GM10847 (cell line): ENCODE measurements around the gene CA10.

Experiments used
- POLR2A ChIP-seq: IDR thresholded peaks from 2 replicates; pipeline ENCODE4 v1.6.1; 2011; ENCODE audit not compliant: insufficient read length; ENCODE audit errors: extremely low read depth

The CA10 gene

DNA sequence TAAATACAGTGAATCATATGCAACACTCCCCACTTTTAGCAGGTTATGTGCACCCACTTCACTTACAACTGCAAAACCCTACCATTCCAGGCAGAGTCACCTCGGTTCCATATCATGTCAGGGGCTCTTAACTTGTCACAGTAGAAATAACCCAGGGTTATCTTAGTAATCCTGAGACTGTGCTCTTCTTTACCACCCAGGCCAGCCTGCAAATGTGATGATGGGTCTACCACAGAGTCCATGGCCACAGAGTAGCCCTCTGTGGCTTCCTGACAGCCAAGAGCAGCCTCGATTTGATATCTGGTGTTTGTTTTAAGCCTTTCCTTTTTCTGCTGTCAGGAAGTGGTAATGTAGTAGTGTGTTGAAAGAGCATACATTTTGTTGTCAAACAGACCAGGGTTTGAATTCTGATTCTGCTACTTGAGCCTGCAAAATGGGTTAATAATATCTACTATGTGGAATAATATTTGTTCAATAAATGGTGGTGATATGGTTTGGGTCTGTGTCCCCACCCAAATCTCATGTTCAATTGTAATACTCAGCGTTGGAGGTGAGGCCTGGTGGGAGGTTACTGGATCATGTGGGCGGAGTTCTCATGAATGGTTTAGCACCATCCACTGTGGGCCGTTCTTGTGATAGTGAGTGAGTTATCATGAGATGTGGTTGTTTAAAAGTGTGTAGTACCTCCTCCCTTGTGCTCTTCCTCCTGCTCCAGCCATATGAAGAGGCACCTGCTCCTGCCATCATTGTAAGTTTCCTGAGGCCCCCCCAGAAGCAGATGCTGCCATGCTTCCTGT lies 481.6 kb downstream of the CA10 start:
- no peak for TF ChIP-seq POLR2A

DNA sequence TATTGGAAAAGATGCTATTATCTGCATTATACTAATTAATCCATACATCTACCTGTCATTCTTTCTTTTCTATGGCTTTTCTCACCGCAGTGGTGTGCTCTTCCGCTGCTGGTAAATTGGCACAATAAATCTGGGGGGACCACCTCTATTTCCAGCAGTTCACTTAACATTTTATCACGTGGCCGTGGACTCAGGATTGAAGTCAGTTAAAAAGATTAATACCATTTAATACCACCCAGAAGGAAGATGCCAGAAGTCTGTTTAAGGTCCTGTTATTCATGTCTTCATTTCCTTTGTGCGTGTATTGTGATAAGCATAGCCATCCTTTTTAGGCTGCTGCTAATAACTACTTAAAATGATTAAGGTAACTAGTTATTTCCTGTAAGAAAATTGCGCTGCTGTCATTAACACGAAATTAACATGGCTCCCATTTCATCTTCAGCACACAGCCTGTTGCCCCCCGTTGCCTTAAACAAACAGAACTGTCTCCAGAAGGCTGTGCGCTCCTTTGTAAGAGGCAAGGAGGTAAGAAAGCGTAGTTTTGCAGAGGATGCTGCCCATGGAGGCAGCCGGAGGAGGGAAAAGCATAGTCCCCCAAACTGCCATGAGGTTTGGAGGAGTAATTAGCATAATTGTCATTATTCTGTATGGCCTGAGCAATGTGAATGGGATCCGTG lies 483.8 kb downstream of the CA10 start:
- no peak for TF ChIP-seq POLR2A

DNA sequence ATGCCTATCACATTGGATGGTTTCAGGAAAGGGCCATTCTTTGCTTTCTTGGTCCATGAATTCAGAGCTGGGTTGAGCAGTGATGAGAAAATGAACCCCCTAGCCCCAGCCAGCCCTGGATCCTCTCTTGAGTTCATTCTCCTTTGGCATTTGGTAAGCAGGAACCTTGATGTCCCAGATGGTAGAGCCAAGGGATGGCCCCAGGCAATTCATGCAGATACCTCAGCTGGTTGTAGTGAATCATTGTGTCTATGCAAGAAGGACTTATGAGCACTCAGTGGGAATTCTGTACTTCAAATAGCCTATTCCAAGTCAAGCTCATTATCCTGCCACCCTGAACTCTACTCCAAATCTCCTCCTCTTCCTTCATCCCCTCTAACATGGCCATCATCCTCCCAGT lies 485.4 kb downstream of the CA10 start:
- no peak for TF ChIP-seq POLR2A

DNA sequence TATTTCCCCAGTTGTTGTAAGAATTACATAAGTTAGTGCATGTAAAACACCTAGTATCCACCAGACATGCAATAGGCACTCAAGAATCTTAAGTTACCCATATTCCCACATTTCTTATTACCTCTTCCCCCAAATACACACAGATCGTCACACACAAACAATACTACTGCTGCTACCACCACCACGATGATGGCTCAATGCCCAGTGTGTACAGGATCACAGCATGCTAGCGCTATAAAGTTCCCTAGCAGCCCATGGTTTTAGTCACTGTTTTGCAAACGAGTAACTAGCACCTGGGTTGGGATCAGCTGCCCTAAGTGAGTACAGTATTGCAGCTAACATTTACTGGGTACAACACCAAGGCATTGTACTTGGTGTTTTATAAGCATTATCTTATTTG lies 486.4 kb downstream of the CA10 start:
- TF ChIP-seq POLR2A: no peak

DNA sequence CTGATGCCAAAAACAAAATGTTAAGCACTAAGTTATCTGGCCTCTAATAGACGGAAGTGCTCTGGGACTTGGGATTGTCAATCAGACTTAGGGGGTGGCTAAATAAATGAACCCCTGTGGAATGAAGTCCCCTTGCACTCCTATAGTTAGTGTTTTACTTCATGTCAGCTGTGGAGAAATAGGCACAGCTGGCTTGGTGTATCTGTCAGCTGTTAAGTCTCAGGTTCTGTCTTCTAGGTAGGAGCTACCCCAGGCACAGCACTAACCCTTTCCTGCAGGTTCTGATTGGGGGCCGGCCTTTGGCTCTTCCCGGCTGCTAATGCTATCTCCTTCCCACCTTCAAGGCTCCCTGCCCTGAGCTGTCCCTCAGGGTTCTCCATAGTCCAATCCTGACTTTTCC lies 487.6 kb downstream of the CA10 start:
- no peak for TF ChIP-seq POLR2A

DNA sequence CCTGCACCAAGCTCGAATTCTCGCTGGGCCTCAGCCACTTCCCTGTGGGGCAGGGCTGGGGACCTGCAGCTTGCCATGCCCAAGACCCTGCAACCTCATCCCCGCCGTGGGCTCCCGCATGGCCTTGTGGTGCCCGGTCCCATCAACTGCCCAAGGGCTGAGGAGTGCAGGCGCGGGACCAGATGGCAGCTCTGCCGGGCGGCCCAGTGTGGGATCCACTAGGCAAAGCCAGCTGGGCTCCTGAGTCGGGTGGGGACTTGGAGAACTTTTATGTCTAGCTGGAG lies 489.6 kb downstream of the CA10 start:
- TF ChIP-seq POLR2A: no peak

DNA sequence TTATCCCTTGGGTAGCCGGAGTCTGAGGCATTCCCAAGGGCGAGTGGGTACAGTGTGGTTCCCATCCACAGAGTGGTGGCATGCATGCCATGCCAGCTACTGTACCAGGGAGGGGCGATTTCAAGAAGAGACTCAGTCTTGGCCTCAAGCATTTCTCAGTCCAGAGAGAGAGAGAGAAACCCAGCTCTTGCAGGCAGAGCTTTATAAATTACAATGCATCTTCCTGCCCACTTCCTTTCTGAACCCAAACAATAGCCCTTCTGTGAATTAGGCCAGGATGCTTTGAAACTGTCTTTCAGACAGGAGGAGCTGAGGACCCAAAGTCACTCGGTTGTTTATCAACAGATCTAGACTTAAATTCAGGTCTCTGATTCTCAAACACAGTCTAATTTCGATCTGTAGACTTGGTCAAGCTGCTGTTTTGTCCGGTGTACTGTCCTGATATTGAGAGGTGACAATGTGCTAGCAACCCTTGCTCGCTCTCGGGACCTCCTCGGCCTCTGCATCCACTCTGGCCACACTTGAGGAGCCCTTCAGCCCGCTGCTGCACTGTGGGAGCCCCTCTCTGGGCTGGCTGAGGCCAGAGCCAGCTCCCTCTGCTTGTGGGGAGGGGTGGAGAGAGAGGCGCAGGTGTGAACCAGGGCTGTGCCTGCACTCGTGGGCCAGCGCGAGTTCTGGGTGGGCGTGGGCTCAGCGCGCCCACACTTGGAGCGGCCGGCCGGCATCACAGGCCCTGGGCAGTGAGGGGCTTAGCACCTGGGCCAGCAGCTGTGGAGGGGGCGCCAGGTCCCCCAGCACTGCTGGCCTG lies 490.2 kb downstream of the CA10 start:
- TF ChIP-seq POLR2A: no peak

DNA sequence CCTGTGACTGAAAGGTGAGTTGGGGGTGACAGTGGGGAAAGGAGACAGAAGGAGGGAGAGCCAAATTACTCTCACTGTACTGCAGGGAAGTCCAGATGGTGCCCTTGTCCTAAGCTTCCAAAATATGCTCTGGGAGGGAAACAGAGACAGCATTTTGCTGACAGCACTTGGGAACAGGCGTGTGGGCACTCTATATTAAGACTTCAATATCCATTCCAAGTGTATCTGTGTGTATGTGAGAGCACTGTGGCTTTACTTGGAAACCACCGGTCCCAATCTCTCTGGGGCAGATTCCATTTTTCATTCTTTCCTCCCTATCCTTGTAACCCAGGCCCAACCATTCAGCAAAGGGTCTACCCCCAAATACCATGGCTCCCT lies 490.8 kb downstream of the CA10 start:
- TF ChIP-seq POLR2A: no peak

DNA sequence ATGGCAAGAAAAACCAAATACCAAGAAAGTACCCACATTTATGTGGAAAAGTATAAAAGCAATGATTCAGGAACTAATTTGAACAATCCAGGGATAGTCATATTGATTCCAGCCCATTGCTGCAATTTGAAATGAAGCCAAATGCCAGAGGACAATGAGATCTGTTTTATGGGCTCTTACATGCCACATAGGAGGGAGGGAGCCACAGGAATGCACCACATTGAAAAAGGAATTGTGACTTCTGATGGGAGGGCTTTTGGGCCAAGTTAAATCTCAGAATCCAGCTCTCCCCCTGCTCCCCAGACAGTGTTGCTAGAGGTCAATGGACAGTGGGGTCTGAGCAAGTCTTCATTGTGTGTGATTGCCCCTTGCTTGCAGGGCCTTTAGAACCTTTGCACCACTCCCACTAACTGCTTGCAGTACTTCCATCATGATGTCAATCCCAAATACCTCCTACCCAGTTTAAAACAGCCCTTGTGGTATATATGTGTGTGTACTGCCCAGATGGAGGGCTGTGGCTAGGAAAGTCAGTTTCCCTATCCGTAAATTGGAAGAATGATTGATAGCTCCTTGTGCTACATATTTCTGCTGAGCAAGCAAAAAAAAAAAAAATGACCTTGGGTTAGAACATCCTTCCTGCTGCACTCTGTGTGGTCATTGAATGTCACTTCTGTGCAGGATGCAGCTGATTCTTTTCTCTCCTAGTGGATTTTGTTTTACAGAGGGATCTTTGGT lies 491.4 kb downstream of the CA10 start:
- TF ChIP-seq POLR2A: no peak

DNA sequence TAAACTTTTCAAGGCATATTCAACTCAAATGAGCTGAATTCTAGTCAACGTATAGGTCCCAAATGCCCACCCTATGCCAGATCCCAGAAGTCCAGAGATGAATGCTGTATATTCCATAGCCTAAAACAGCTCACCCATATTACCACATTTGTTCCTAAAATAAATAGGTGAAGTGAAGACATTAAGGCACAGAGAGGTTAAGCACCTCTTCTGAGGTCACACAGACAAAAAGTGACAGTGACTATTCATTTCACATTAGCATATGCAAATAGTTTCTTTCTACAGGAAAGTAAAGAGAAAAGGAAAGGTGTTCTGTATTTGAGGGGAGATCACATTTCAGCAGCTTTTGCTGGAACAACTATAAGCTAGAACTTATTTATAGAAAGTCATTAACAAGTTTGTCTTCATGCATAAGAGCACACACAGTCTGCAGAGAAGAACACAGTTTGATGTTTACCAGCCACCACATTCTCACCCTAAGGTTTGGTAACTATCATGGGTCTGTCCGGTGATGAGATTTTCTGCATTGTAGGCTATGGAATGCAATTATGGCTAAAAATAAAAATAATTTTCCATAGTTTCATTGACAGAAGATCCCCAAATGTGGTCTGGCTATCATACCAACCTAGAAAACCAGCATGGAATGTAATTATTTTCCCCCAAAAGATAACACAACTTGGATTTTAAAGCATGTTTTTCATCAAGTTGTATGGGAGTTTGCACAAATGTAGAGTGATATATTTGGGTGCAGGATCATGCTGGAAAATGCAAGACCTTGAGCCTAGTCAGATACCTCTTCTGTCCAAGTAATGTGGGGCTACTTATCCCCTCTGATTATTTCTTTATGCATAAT lies 496.1 kb downstream of the CA10 start:
- no peak for TF ChIP-seq POLR2A

DNA sequence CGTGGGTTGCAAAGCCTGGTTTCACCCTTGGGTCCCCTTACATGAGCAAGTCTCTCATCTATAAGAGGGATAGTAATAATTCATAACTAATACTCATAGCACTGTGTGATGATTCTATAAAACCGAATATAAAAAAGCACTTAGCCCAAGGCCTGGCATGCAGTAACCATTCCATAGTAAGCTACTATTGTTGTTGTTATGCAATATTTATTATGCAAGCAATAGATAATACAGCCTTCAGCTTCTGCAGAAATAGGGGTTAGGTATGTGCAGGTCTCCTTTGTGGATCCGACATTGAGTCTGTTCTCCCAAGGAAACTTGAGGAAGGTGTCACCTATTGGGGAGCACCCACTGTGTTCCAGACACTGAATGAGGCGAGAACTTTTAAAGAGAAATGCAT lies 497.1 kb downstream of the CA10 start:
- TF ChIP-seq POLR2A: no peak

DNA sequence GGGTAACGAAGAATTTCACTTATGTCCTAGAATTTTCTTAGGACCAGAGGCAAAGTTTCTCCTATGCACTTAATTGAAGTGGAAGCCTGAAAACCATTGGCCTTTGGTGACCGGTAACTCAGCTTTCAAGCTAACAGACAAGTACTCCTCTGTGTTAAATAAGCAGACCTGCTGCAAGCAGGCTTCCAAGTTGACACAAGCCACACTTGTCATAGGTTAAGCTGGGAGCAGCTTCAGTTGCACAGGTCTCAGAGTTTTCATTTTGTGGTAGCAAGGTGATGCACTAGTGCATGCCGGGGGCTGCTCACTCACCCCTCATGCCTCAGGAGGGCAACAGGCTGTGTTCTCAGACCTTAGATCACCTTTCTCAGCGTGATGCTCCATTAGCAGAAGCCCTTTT lies 498.2 kb downstream of the CA10 start:
- no peak for TF ChIP-seq POLR2A

DNA sequence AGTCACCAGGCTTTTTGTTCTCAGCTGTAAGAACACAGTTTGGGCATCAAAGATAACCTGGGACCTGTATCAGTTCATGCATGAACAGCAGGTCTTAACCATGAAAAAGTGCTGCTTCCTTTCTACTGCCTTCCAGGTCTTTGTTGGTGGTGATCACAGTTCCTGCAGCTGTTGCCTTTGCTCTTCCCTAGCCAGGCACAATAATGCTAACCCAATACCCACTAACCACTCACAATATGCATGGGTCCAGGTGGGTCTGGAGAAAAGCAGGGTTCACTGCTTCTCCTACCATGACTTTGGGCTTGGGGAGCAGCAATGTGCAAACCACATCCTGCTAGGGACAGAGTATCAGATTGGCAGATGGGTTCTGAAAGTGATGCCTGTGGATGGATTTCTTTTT lies 501.3 kb downstream of the CA10 start:
- TF ChIP-seq POLR2A: no peak

DNA sequence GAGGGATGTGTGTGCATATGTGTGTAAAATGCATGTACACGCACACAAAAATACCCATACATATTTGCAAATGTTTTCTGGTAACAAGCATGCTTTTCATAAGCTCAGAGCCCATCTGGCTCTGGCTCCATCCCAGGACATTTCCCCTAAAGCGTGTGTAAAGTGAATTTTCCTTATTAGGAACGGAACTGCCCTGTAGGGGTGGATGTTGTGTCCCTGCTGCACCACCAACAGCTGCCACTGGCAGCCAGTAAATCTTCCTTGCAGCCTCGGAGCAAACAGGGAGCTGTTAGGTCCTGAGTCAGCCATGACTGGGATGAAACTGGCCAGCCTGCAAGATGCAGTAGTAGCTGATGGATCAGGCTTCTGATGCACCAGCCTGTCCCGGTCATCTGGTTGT lies 504.6 kb downstream of the CA10 start:
- no peak for TF ChIP-seq POLR2A

DNA sequence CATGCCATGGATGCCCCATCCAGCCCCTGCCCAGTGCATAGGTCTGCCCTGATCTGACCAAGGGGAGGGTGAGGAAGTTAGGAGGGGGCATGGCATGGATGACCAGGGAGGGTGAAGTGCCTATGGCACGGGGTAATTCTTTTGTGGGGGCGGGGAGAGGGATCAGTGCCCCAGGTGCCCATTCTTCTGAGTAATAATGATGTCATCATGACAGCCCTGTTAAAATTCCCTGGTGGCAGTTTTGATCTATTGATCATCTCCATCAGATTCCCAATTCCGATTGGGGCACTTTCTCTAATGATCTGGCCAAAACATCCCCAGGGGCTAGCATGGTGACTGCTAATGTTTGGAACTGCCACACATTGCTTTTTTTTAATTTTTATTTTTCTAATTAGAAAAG lies 506.0 kb downstream of the CA10 start:
- no peak for TF ChIP-seq POLR2A
